Upper lobe of left lung (tissue), 6 donors: Measurements from ENCODE around the gene MYH9. TPM values are rescaled to one million over a fixed set of nuclear protein-coding genes. Genes with fewer than 3 reads are reported as not detected.

ENCODE experiments used
- ATAC-seq, 2 donors: fragments of 200-7000 bp; cut with Tn5 transposase; one replicate each; pipeline ENCODE4 v1.9.1; 2022; ENCODE audit warnings: mild to moderate bottlenecking in 2 of 2, moderate library complexity in 2 of 2; ENCODE audit not compliant: low FRiP score in 2 of 2
- DNase-seq, 2 donors: peaks; one replicate each; pipeline ENCODE4 v3.0.0-alpha.2; 2019 to 2020
- H3K27ac ChIP-seq, 4 donors: fragments of 200-600 bp; sonication (generic); one replicate each; pipeline ENCODE4 v1.5.1; 2016 to 2019
- H3K27me3 ChIP-seq, 4 donors: fragments of 200-600 bp; sonication (generic); one replicate each; pipeline ENCODE4 v1.5.1; 2017 to 2019
- H3K36me3 ChIP-seq, 4 donors: fragments of 200-600 bp; sonication (generic); one replicate each; pipeline ENCODE4 v1.5.1; 2016 to 2019
- H3K4me1 ChIP-seq, 4 donors: fragments of 200-600 bp; sonication (generic); one replicate each; pipeline ENCODE4 v1.5.1; 2018 to 2019
- H3K4me3 ChIP-seq, 4 donors: fragments of 200-600 bp; sonication (generic); one replicate each; pipeline ENCODE4 v1.5.1; 2017 to 2019; ENCODE audit warnings: mild to moderate bottlenecking in 2 of 4, moderate library complexity in 1 of 4
- H3K9me3 ChIP-seq, 4 donors: fragments of 200-600 bp; sonication (generic); one replicate each; pipeline ENCODE4 v1.5.1; 2018 to 2019
- EP300 ChIP-seq, 4 donors: sonication (generic); formaldehyde crosslinking; IDR thresholded peaks; one replicate each; pipeline ENCODE4 v1.5.1; 2017; ENCODE audit warnings: antibody characterized with exemption in 4 of 4, control low read depth in 2 of 4
- POLR2A ChIP-seq, 4 donors: fragments of 450-650 bp; IDR thresholded peaks; one replicate each; pipeline ENCODE4 v1.5.1; 2016 to 2017; ENCODE audit warnings: antibody characterized with exemption in 4 of 4, mild to moderate bottlenecking in 2 of 4
- POLR2AphosphoS5 ChIP-seq, 2 donors: sonication (generic); formaldehyde crosslinking; IDR thresholded peaks; one replicate each; pipeline ENCODE4 v1.5.1; 2017; ENCODE audit warnings: antibody characterized with exemption in 2 of 2
- WGBS, 2 donors: methylation state at CpG; one replicate each; pipeline ENCODE4 v1.1.5; 2017 to 2018; 5-methylcytosine and 5-hydroxymethylcytosine counted together
- small RNA-seq, 4 donors: library from RNA; depleted of rRNA; stranded (forward); fragments of <200 nt; gene quantifications; one replicate each; pipeline ENCODE3, GENCODE V24; 2016
- total RNA-seq, 6 donors: library from RNA; depleted of rRNA in 4 of 6; stranded (reverse); fragments of >200 nt in 4 of 6; gene quantifications; one replicate each; pipeline versions ENCODE4 v1.1.0 to v1.2.1, GENCODE V29; 2016 to 2021
- TF ChIP-seq, protein P1 (sequence below), 6 experiments: fragments of 450-650 bp in 4 of 6; fragments of 200-600 bp in 2 of 6; sonication (generic) in 2 of 6; IDR thresholded peaks; one replicate each; pipeline ENCODE4 v1.5.1; 2016 to 2019; ENCODE audit warnings: antibody characterized with exemption in 6 of 6
- donor health status: DM: no; HTN: no; CAD: no; lungs with moderate emphysema.
- donor health status: DM: no; HTN: yes; CAD: no; lungs with severe emphysema.

MYH9 gene
- total RNA-seq, 6 donors from 2014 or later = 486 to 925 (median 599) TPM

DNA sequence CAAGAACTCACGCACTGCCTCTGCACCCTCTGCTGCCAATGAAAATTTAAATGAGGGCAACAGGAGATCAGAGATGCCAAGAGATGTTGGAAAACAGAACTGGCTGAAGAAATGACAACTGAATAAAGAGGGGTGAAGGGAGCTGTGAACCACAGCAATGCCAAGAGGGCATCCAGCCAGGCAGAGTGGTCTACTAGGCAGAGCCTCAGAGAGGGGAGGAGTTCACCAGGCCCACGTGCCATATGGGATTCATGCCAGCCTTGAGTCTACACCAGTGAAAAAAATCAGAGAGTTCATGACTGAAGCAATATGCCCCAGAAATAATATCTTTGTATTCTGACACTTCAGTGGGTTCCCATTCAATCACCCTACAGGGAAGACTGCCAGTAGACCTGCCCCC is 152.8 kb downstream of the MYH9 start:
- no peaks in the 10 kb centered on the region for H3K9me3 ChIP-seq
- TF ChIP-seq POLR2A (IDR thresholded peaks at IDR 0.05) (no peak), EP300 (IDR thresholded peaks at IDR 0.05) (no peak), POLR2AphosphoS5 (IDR thresholded peaks at IDR 0.05) (no peak)
- TF ChIP-seq, protein P1, sequence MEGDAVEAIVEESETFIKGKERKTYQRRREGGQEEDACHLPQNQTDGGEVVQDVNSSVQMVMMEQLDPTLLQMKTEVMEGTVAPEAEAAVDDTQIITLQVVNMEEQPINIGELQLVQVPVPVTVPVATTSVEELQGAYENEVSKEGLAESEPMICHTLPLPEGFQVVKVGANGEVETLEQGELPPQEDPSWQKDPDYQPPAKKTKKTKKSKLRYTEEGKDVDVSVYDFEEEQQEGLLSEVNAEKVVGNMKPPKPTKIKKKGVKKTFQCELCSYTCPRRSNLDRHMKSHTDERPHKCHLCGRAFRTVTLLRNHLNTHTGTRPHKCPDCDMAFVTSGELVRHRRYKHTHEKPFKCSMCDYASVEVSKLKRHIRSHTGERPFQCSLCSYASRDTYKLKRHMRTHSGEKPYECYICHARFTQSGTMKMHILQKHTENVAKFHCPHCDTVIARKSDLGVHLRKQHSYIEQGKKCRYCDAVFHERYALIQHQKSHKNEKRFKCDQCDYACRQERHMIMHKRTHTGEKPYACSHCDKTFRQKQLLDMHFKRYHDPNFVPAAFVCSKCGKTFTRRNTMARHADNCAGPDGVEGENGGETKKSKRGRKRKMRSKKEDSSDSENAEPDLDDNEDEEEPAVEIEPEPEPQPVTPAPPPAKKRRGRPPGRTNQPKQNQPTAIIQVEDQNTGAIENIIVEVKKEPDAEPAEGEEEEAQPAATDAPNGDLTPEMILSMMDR (IDR thresholded peaks at IDR 0.05) = no peak
- no peaks in the 10 kb centered on the region for H3K27me3 ChIP-seq
- H3K4me1 ChIP-seq = peaks cover 43 to 67% (median 51%) of the 10 kb centered on the region in 4 donors
- H3K4me3 ChIP-seq = no peak overlapping the region
- no peak for ATAC-seq
- 44 to 51% methylated on average over 2 of the region's 2 CpGs for WGBS, 2 donors
- peaks cover 4 to 55% (median 31%) of the 10 kb centered on the region in 4 donors for H3K36me3 ChIP-seq
- peak overlapping the region in 1 of 4 donors; percentile 30 for H3K27ac ChIP-seq
- DNase-seq = no peak

DNA sequence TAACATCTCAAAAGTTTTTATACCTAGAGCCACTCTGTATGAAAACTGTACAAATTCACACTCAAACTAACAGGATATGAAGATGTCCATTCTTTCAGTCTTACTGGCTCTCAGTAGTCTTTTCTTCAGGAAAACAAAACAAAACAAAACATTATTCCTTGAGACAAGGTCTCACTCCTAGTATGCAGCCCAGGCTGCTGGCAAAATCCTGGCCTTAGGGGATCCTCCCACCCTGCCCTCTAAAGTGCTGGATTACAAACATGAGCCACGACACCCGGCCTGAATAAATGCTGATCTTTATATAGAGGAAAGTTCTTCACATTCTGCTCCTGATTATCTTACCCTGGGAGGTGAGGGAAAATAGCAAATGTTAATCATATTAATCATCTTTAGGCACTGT is 153.6 kb downstream of the MYH9 start:
- DNase-seq (no peak), ATAC-seq (no peak)
- 32 to 33% methylated on average over 2 of the region's 2 CpGs for WGBS, 2 donors
- peaks cover 7 to 61% (median 34%) of the 10 kb centered on the region in 4 donors for H3K36me3 ChIP-seq
- TF ChIP-seq POLR2AphosphoS5 (IDR thresholded peaks at IDR 0.05) (no peak), POLR2A (IDR thresholded peaks at IDR 0.05) (no peak), EP300 (IDR thresholded peaks at IDR 0.05) (no peak)
- TF ChIP-seq, protein P1 (IDR thresholded peaks at IDR 0.05) = no peak
- H3K27me3 ChIP-seq = no peaks in the 10 kb centered on the region
- H3K9me3 ChIP-seq = no peaks in the 10 kb centered on the region
- H3K4me3 ChIP-seq = no peak overlapping the region
- H3K27ac ChIP-seq = peak overlapping the region in 1 of 4 donors; percentile 30
- H3K4me1 ChIP-seq = peaks cover 38 to 62% (median 47%) of the 10 kb centered on the region in 4 donors

DNA sequence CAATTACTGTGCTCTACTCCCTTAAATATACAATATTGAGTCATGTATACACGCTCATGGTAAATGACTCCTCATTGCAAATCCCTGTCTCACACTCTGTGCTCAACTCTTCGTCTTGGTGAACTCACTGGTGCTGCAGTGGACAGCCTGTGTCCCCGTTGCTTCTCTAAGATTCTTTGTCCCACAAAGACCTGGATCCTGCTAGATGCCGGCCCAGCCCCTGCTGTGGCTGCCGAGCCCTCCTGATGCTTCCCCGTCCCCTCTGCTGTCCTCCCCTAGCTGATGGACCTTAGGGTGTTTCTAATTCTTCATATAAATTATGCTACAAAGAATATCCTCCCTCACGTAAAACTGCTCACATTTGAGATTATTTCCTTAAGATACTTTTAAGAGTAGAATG is 154.0 kb downstream of the MYH9 start:
- Histone ChIP-seq H3K27me3 (no peaks in the 10 kb centered on the region), H3K36me3 (peaks cover 8 to 65% (median 37%) of the 10 kb centered on the region in 4 donors), H3K9me3 (no peaks in the 10 kb centered on the region), H3K4me1 (peaks cover 38 to 59% (median 47%) of the 10 kb centered on the region in 4 donors), H3K27ac (no peak overlapping the region), H3K4me3 (no peak overlapping the region)
- DNase-seq (no peak), ATAC-seq (no peak)
- 91 to 93% methylated on average over 7 of the region's 7 CpGs for WGBS, 2 donors
- TF ChIP-seq EP300 (IDR thresholded peaks at IDR 0.05) = no peak
- TF ChIP-seq POLR2AphosphoS5 (IDR thresholded peaks at IDR 0.05) = no peak
- TF ChIP-seq, protein P1 (IDR thresholded peaks at IDR 0.05) = no peak
- no peak for TF ChIP-seq POLR2A (IDR thresholded peaks at IDR 0.05)

DNA sequence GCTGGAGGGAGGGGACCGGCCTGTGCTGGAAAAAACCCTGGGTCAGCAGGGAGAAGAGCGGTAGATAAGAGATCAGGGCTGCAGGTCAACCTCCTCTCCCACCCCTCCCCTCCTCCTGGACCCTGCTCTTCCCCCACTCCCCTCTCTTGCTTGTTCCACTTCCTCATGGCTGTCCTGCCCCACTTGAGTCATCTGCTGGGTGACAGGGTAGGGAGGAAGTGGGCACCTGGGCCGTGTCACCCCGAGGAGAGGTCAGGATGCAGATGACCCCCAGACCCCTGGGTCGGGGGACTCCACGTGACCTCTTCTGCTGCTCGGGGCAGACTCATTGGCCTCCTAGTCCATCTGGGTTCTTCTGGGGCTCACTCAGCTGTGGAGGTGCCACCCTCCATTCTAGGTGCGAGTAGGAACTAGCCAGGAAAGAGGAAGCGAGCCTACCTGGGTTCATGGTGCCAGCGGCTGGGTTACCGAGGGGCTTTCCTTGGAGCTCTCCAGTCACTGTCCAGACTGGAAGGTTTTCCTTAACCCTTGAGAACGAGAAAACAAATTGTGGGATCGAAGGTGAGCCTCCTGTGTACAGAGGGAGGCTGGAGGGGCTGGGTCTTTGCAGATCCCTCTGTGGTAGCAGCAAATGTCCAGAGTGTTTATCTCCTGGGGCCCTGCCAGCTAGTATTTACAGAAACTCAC is 154.9 kb downstream of the MYH9 start:
- 75 to 86% methylated on average over 7 to 13 of the region's 13 CpGs for WGBS, 2 donors
- Histone ChIP-seq H3K36me3 (peaks cover 12 to 75% (median 44%) of the 10 kb centered on the region in 4 donors), H3K9me3 (no peaks in the 10 kb centered on the region), H3K27ac (peak overlapping the region in 2 of 4 donors; percentile 1 to 4), H3K4me3 (no peak overlapping the region), H3K4me1 (peaks cover 33 to 49% (median 39%) of the 10 kb centered on the region in 4 donors), H3K27me3 (no peaks in the 10 kb centered on the region)
- peak in 1 of 2 donors; percentile 11 for ATAC-seq
- DNase-seq = no peak
- TF ChIP-seq EP300 (IDR thresholded peaks at IDR 0.05) (no peak), POLR2AphosphoS5 (IDR thresholded peaks at IDR 0.05) (no peak), POLR2A (IDR thresholded peaks at IDR 0.05) (no peak)
- TF ChIP-seq, protein P1 (IDR thresholded peaks at IDR 0.05) = no peak

Small RNA genes lying within 50 kb of the gene (small RNA-seq; reads per million reads assigned to genes)
- gene MIR6819 = 0 to 0.20 (median 0.06) reads per million in 4 donors

Other genes with a start within 250 kb of the MYH9 start
- 10 to 100 TPM; 40.4 to 88.0 (median 54.5) TPM for gene APOL3, start 227.2 kb downstream of the MYH9 start, total RNA-seq
- 10 to 100 TPM in 3 of 6 donors, 1 to 10 TPM in 3; 5.4 to 24.7 (median 10.2) TPM for gene APOL4, start 186.2 kb downstream of the MYH9 start, total RNA-seq
- 10 to 100 TPM; 32.8 to 76.5 (median 52.6) TPM for gene APOL2, start 148.4 kb downstream of the MYH9 start, total RNA-seq
- 10 to 100 TPM; 31.9 to 90.5 (median 52.0) TPM for gene APOL1, start 134.8 kb downstream of the MYH9 start, total RNA-seq
- 10 to 100 TPM; 30.4 to 69.5 (median 53.6) TPM for gene TXN2, start 93.7 kb upstream of the MYH9 start, total RNA-seq
- 10 to 100 TPM in 4 of 6 donors, 1 to 10 TPM in 2; 6.0 to 27.2 (median 12.9) TPM for gene FOXRED2, start 119.1 kb upstream of the MYH9 start, total RNA-seq
- 100 to 1,000 TPM; 125 to 202 (median 142) TPM for gene EIF3D, start 141.2 kb upstream of the MYH9 start, total RNA-seq